WTC11 (cell line): ENCODE data around the gene DFFB. TPM values are rescaled to one million over a fixed set of nuclear protein-coding genes. Genes with fewer than 3 reads are reported as not detected.

Experiments
- ATAC-seq: fragments of 200-7000 bp; cut with Tn5 transposase; 2 replicates; pipeline ENCODE4 v1.10.0; 2021; ENCODE audit warnings: mild to moderate bottlenecking, moderate library complexity
- CTCF ChIA-PET: fragments of 300-600 bp; sonication (Branson Sonifier 250); formaldehyde crosslinking; loops from one replicate; lab custom pipeline; 2021; ENCODE audit warnings: antibody characterized with exemption; lab: Charles Lee
- POLR2A ChIA-PET: fragments of 350-600 bp; sonication (Branson Sonifier 250); formaldehyde crosslinking; loops from one replicate; lab custom pipeline; 2021; ENCODE audit warnings: antibody characterized with exemption; lab: Charles Lee
- DNase-seq: peaks from one replicate; pipeline ENCODE4 v3.0.0; 2021; ENCODE audit warnings: low spot score
- H3K27ac Mint-ChIP-seq: 2 replicates; pipeline ENCODE4 v1.8.0; 2021; ENCODE audit warnings: mixed read lengths
- H3K27me3 Mint-ChIP-seq: 2 replicates; pipeline ENCODE4 v1.8.0; 2021; ENCODE audit warnings: low read depth, mild to moderate bottlenecking, moderate library complexity, mixed read lengths
- H3K36me3 Mint-ChIP-seq: 2 replicates; pipeline ENCODE4 v1.8.0; 2021; ENCODE audit warnings: mixed read lengths
- H3K4me1 Mint-ChIP-seq: 2 replicates; pipeline ENCODE4 v1.8.0; 2022; ENCODE audit warnings: mixed read lengths
- H3K4me3 Mint-ChIP-seq: 2 replicates; pipeline ENCODE4 v1.8.0; 2021; ENCODE audit warnings: mild to moderate bottlenecking, moderate library complexity, mixed read lengths
- H3K9me3 Mint-ChIP-seq: 2 replicates; pipeline ENCODE4 v1.8.0; 2021; ENCODE audit warnings: mixed read lengths
- FOXP1 ChIP-seq: sonication (generic); formaldehyde crosslinking; IDR thresholded peaks from 2 replicates; pipeline ENCODE4 v1.8.0; 2022; ENCODE audit warnings: missing genetic modification reagents, mild to moderate bottlenecking, moderate library complexity, borderline replicate concordance
- GRHL2 ChIP-seq: fragments of 250-450 bp; sonication (Bioruptor Pico); IDR thresholded peaks from 2 replicates; pipeline ENCODE4 v1.8.0; 2022; ENCODE audit warnings: mild to moderate bottlenecking, moderate library complexity; ENCODE audit not compliant: insufficient replicate concordance, severe bottlenecking
- HMGA2 ChIP-seq: fragments of 250-450 bp; sonication (Bioruptor Pico); IDR thresholded peaks from 2 replicates; pipeline ENCODE4 v1.4.0; 2021; ENCODE audit warnings: mild to moderate bottlenecking, moderate library complexity
- JAZF1 ChIP-seq: fragments of 250-450 bp; sonication (Bioruptor Pico); IDR thresholded peaks from 2 replicates; pipeline ENCODE4 v1.9.0; 2021; ENCODE audit warnings: moderate library complexity, mild to moderate bottlenecking, inconsistent platforms
- NFATC4 ChIP-seq: fragments of 250-450 bp; sonication (Bioruptor Pico); IDR thresholded peaks from 2 replicates; pipeline ENCODE4 v1.9.0; 2021; ENCODE audit warnings: mild to moderate bottlenecking
- OVOL2 ChIP-seq: fragments of 250-450 bp; sonication (Bioruptor Pico); IDR thresholded peaks from 2 replicates; pipeline ENCODE4 v1.9.0; 2021; ENCODE audit warnings: mild to moderate bottlenecking, borderline replicate concordance
- RORB ChIP-seq: fragments of 250-450 bp; sonication (Bioruptor Pico); IDR thresholded peaks from 2 replicates; pipeline ENCODE4 v1.9.0; 2021; ENCODE audit warnings: mild to moderate bottlenecking
- TEAD1 ChIP-seq: sonication (generic); formaldehyde crosslinking; IDR thresholded peaks from 2 replicates; pipeline ENCODE4 v1.8.0; 2022; ENCODE audit warnings: mild to moderate bottlenecking, missing genetic modification reagents
- ZBTB21 ChIP-seq: sonication (generic); formaldehyde crosslinking; IDR thresholded peaks from 2 replicates; pipeline ENCODE4 v1.8.1; 2023; ENCODE audit warnings: mild to moderate bottlenecking, missing genetic modification reagents, borderline replicate concordance
- ZNF317 ChIP-seq: sonication (generic); formaldehyde crosslinking; IDR thresholded peaks from 2 replicates; pipeline ENCODE4 v1.8.1; 2023; ENCODE audit warnings: low read depth, mild to moderate bottlenecking, moderate library complexity, missing genetic modification reagents, borderline replicate concordance
- ZNF671 ChIP-seq: fragments of 250-450 bp; sonication (Bioruptor Pico); IDR thresholded peaks from 2 replicates; pipeline ENCODE4 v1.8.0; 2021; ENCODE audit warnings: mild to moderate bottlenecking
- total RNA-seq: library from RNA; stranded (reverse); gene quantifications from 3 replicates; pipeline ENCODE4 v1.2.3, GENCODE V29; 2021
- TF ChIP-seq, protein P1 (sequence below): sonication (generic); formaldehyde crosslinking; IDR thresholded peaks from 2 replicates; pipeline ENCODE4 v1.8.0; 2023; ENCODE audit warnings: missing genetic modification reagents, mild to moderate bottlenecking, borderline replicate concordance
- TF ChIP-seq, protein P2 (sequence below): fragments of 200-600 bp; IDR thresholded peaks from 2 replicates; pipeline ENCODE4 v1.8.0; 2022; ENCODE audit warnings: antibody characterized with exemption
- TF ChIP-seq, protein P3 (sequence below): sonication (generic); formaldehyde crosslinking; conservative IDR thresholded peaks from 2 replicates; pipeline ENCODE4 v1.8.1; 2022; ENCODE audit warnings: mild to moderate bottlenecking, missing genetic modification reagents
- TF ChIP-seq, protein P4 (sequence below): fragments of 250-450 bp; sonication (Bioruptor Pico); IDR thresholded peaks from 2 replicates; pipeline ENCODE4 v1.9.0; 2021; ENCODE audit warnings: mild to moderate bottlenecking
- TF ChIP-seq, protein P5 (sequence below): sonication (generic); formaldehyde crosslinking; IDR thresholded peaks from 2 replicates; pipeline ENCODE4 v1.8.0; 2022; ENCODE audit warnings: mild to moderate bottlenecking, missing genetic modification reagents
- TF ChIP-seq, protein P6 (sequence below): fragments of 250-450 bp; sonication (Bioruptor Pico); IDR thresholded peaks from 2 replicates; pipeline ENCODE4 v1.8.0; 2021; ENCODE audit warnings: mild to moderate bottlenecking
- TF ChIP-seq, protein P7 (sequence below): sonication (generic); formaldehyde crosslinking; IDR thresholded peaks from 2 replicates; pipeline ENCODE4 v1.8.0; 2022; ENCODE audit warnings: mild to moderate bottlenecking, missing genetic modification reagents

DFFB gene
- total RNA-seq, 1 experiment from 2014 or later, result 9.2 TPM

DNA sequence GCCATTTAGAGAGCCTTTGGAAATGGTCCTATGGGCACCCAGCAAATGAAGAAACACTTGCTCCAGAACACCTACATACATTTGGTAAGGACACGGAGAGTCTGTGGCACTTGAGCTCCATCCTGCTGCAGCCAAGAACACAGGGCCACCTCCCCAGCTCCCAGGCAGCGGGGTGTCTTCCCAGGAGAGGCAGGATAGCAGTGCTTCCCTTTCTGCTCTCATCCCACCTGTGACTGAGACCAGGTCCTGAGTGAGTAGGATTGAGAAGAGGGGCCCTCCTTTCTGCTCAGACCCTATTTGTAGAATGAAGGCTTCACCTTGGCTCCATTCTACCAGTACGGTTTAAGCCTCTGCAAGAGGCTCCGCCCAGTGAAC is 38.7 kb downstream of the DFFB start:
- Mint-ChIP-seq H3K9me3 (peaks cover 16% of the 10 kb centered on the region), H3K4me3 (no peak overlapping the region), H3K27me3 (no peaks in the 10 kb centered on the region), H3K27ac (no peak overlapping the region), H3K36me3 (peaks cover 21% of the 10 kb centered on the region), H3K4me1 (peaks cover 12% of the 10 kb centered on the region)
- ChIA-PET CTCF (no interaction called here), POLR2A (no interaction called here)
- TF ChIP-seq, protein P1, sequence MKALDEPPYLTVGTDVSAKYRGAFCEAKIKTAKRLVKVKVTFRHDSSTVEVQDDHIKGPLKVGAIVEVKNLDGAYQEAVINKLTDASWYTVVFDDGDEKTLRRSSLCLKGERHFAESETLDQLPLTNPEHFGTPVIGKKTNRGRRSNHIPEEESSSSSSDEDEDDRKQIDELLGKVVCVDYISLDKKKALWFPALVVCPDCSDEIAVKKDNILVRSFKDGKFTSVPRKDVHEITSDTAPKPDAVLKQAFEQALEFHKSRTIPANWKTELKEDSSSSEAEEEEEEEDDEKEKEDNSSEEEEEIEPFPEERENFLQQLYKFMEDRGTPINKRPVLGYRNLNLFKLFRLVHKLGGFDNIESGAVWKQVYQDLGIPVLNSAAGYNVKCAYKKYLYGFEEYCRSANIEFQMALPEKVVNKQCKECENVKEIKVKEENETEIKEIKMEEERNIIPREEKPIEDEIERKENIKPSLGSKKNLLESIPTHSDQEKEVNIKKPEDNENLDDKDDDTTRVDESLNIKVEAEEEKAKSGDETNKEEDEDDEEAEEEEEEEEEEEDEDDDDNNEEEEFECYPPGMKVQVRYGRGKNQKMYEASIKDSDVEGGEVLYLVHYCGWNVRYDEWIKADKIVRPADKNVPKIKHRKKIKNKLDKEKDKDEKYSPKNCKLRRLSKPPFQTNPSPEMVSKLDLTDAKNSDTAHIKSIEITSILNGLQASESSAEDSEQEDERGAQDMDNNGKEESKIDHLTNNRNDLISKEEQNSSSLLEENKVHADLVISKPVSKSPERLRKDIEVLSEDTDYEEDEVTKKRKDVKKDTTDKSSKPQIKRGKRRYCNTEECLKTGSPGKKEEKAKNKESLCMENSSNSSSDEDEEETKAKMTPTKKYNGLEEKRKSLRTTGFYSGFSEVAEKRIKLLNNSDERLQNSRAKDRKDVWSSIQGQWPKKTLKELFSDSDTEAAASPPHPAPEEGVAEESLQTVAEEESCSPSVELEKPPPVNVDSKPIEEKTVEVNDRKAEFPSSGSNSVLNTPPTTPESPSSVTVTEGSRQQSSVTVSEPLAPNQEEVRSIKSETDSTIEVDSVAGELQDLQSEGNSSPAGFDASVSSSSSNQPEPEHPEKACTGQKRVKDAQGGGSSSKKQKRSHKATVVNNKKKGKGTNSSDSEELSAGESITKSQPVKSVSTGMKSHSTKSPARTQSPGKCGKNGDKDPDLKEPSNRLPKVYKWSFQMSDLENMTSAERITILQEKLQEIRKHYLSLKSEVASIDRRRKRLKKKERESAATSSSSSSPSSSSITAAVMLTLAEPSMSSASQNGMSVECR, result no peak
- no peak for ATAC-seq
- DNase-seq, result no peak

DNA sequence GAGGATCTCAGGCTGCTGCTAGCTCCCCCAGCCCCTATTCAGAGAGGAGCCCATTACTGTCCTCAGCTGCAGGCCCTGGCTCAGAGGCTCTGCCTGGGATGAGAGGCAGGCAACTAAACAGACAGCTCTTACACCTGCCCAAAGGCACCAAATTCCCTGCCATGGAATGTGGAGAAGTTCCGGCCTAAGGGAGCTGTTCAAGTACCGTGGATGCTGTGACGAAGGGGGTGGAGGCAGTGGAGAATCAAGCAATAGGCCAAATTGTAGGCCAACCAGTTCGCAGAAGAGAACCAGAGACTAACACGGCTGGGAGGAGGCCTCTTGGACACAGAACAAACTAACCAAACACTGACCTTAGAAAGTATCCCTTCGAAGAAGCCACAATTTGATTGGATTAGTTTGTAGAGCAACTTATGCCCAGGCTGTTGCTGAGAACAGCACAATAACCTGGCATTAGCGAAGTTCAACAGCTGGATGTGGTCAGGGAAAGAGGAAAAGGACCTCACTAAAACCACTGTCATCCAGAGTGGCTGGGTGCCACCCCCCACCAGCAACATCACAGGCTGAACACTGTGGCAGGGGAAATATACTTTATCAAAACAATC is 39.2 kb downstream of the DFFB start:
- Mint-ChIP-seq H3K36me3 (peaks cover 20% of the 10 kb centered on the region), H3K27ac (no peak overlapping the region), H3K4me3 (no peak overlapping the region), H3K27me3 (no peaks in the 10 kb centered on the region), H3K4me1 (peaks cover 12% of the 10 kb centered on the region), H3K9me3 (peaks cover 16% of the 10 kb centered on the region)
- TF ChIP-seq TEAD1, result no peak
- TF ChIP-seq, protein P2, sequence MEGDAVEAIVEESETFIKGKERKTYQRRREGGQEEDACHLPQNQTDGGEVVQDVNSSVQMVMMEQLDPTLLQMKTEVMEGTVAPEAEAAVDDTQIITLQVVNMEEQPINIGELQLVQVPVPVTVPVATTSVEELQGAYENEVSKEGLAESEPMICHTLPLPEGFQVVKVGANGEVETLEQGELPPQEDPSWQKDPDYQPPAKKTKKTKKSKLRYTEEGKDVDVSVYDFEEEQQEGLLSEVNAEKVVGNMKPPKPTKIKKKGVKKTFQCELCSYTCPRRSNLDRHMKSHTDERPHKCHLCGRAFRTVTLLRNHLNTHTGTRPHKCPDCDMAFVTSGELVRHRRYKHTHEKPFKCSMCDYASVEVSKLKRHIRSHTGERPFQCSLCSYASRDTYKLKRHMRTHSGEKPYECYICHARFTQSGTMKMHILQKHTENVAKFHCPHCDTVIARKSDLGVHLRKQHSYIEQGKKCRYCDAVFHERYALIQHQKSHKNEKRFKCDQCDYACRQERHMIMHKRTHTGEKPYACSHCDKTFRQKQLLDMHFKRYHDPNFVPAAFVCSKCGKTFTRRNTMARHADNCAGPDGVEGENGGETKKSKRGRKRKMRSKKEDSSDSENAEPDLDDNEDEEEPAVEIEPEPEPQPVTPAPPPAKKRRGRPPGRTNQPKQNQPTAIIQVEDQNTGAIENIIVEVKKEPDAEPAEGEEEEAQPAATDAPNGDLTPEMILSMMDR, result no peak
- TF ChIP-seq NFATC4 (CRISPR knock-in tag), result no peak
- TF ChIP-seq GRHL2 (CRISPR knock-in tag), result no peak
- TF ChIP-seq, protein P3, sequence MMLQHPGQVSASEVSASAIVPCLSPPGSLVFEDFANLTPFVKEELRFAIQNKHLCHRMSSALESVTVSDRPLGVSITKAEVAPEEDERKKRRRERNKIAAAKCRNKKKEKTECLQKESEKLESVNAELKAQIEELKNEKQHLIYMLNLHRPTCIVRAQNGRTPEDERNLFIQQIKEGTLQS (CRISPR knock-in tag), result no peak
- no peak for TF ChIP-seq HMGA2 (CRISPR knock-in tag)
- TF ChIP-seq OVOL2, result no peak
- TF ChIP-seq, protein P4, sequence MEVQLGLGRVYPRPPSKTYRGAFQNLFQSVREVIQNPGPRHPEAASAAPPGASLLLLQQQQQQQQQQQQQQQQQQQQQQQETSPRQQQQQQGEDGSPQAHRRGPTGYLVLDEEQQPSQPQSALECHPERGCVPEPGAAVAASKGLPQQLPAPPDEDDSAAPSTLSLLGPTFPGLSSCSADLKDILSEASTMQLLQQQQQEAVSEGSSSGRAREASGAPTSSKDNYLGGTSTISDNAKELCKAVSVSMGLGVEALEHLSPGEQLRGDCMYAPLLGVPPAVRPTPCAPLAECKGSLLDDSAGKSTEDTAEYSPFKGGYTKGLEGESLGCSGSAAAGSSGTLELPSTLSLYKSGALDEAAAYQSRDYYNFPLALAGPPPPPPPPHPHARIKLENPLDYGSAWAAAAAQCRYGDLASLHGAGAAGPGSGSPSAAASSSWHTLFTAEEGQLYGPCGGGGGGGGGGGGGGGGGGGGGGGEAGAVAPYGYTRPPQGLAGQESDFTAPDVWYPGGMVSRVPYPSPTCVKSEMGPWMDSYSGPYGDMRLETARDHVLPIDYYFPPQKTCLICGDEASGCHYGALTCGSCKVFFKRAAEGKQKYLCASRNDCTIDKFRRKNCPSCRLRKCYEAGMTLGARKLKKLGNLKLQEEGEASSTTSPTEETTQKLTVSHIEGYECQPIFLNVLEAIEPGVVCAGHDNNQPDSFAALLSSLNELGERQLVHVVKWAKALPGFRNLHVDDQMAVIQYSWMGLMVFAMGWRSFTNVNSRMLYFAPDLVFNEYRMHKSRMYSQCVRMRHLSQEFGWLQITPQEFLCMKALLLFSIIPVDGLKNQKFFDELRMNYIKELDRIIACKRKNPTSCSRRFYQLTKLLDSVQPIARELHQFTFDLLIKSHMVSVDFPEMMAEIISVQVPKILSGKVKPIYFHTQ, result no peak
- TF ChIP-seq RORB, result no peak
- TF ChIP-seq, protein P5, sequence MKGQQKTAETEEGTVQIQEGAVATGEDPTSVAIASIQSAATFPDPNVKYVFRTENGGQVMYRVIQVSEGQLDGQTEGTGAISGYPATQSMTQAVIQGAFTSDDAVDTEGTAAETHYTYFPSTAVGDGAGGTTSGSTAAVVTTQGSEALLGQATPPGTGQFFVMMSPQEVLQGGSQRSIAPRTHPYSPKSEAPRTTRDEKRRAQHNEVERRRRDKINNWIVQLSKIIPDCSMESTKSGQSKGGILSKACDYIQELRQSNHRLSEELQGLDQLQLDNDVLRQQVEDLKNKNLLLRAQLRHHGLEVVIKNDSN (CRISPR knock-in tag), result no peak
- TF ChIP-seq, protein P6, sequence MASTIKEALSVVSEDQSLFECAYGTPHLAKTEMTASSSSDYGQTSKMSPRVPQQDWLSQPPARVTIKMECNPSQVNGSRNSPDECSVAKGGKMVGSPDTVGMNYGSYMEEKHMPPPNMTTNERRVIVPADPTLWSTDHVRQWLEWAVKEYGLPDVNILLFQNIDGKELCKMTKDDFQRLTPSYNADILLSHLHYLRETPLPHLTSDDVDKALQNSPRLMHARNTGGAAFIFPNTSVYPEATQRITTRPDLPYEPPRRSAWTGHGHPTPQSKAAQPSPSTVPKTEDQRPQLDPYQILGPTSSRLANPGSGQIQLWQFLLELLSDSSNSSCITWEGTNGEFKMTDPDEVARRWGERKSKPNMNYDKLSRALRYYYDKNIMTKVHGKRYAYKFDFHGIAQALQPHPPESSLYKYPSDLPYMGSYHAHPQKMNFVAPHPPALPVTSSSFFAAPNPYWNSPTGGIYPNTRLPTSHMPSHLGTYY, result no peak
- TF ChIP-seq ZNF317 (CRISPR knock-in tag), result no peak
- no peak for TF ChIP-seq FOXP1 (CRISPR knock-in tag)
- TF ChIP-seq, protein P7, sequence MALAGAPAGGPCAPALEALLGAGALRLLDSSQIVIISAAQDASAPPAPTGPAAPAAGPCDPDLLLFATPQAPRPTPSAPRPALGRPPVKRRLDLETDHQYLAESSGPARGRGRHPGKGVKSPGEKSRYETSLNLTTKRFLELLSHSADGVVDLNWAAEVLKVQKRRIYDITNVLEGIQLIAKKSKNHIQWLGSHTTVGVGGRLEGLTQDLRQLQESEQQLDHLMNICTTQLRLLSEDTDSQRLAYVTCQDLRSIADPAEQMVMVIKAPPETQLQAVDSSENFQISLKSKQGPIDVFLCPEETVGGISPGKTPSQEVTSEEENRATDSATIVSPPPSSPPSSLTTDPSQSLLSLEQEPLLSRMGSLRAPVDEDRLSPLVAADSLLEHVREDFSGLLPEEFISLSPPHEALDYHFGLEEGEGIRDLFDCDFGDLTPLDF (CRISPR knock-in tag), result no peak
- no peak for TF ChIP-seq ZNF671
- no peak for TF ChIP-seq JAZF1 (CRISPR knock-in tag)
- TF ChIP-seq ZBTB21 (CRISPR knock-in tag), result no peak
- POLR2A ChIA-PET, result no interaction called here
- ATAC-seq (no peak), DNase-seq (no peak)
- CTCF ChIA-PET, result no interaction called here
